ENCODE measurements around the gene FGFBP2.

FGFBP2 gene

GRCh38 chr4:15989424-15989823 lies 26.4 kb upstream of the FGFBP2 start:
- Histone ChIP-seq H3K27me3 (ENCODE audit: control insufficient read depth, low read length) (peaks cover 17% of the 10 kb centered on the region), H4K20me1 (ENCODE audit: control insufficient read depth, insufficient read depth, low read depth, low read length) (no peaks in the 10 kb centered on the region), H3K9me2 (replicated peaks; ENCODE audit: control insufficient read depth, low read length) (no peaks in the 10 kb centered on the region), H3K4me3 (ENCODE audit: low read length) (no peak overlapping the region), H3F3A (ENCODE audit: control insufficient read depth, insufficient read depth) (no peaks in the 10 kb centered on the region), H3K27ac (ENCODE audit: low read depth, low read length) (no peak overlapping the region), H3K4me2 (ENCODE audit: low read length) (no peak overlapping the region), H3K36me3 (ENCODE audit: control insufficient read depth, low read length) (no peaks in the 10 kb centered on the region), H3K79me2 (ENCODE audit: control insufficient read depth, low read length) (no peaks in the 10 kb centered on the region), H3K9me3 (ENCODE audit: control insufficient read depth, insufficient read depth, low read length) (no peaks in the 10 kb centered on the region), H3K4me1 (ENCODE audit: control insufficient read depth, low read length) (no peaks in the 10 kb centered on the region)
- no peak for TF ChIP-seq CTCF (IDR thresholded peaks at IDR 0.05; ENCODE audit: low read depth, low read length, poor library complexity, severe bottlenecking)
- TF ChIP-seq EZH2phosphoT487 (IDR thresholded peaks at IDR 0.05; ENCODE audit: borderline replicate concordance, low read length): no peak

GRCh38 chr4:15988222-15988621 lies 25.2 kb upstream of the FGFBP2 start:
- Histone ChIP-seq H3K27me3 (ENCODE audit: control insufficient read depth, low read length) (peaks cover 22% of the 10 kb centered on the region), H3K4me1 (ENCODE audit: control insufficient read depth, low read length) (no peaks in the 10 kb centered on the region), H3K36me3 (ENCODE audit: control insufficient read depth, low read length) (no peaks in the 10 kb centered on the region), H3K9me2 (replicated peaks; ENCODE audit: control insufficient read depth, low read length) (no peaks in the 10 kb centered on the region), H3K4me3 (ENCODE audit: low read length) (no peak overlapping the region), H3K79me2 (ENCODE audit: control insufficient read depth, low read length) (no peaks in the 10 kb centered on the region), H4K20me1 (ENCODE audit: control insufficient read depth, insufficient read depth, low read depth, low read length) (no peaks in the 10 kb centered on the region), H3K9me3 (ENCODE audit: control insufficient read depth, insufficient read depth, low read length) (no peaks in the 10 kb centered on the region), H3F3A (ENCODE audit: control insufficient read depth, insufficient read depth) (no peaks in the 10 kb centered on the region), H3K27ac (ENCODE audit: low read depth, low read length) (no peak overlapping the region), H3K4me2 (ENCODE audit: low read length) (no peak overlapping the region)
- TF ChIP-seq CTCF (IDR thresholded peaks at IDR 0.05; ENCODE audit: low read depth, low read length, poor library complexity, severe bottlenecking) (no peak), EZH2phosphoT487 (IDR thresholded peaks at IDR 0.05; ENCODE audit: borderline replicate concordance, low read length) (no peak)

GRCh38 chr4:15986907-15987306 lies 23.9 kb upstream of the FGFBP2 start:
- Histone ChIP-seq H3K27me3 (ENCODE audit: control insufficient read depth, low read length) (peaks cover 22% of the 10 kb centered on the region), H3K79me2 (ENCODE audit: control insufficient read depth, low read length) (no peaks in the 10 kb centered on the region), H4K20me1 (ENCODE audit: control insufficient read depth, insufficient read depth, low read depth, low read length) (no peaks in the 10 kb centered on the region), H3K9me2 (replicated peaks; ENCODE audit: control insufficient read depth, low read length) (no peaks in the 10 kb centered on the region), H3F3A (ENCODE audit: control insufficient read depth, insufficient read depth) (no peaks in the 10 kb centered on the region), H3K9me3 (ENCODE audit: control insufficient read depth, insufficient read depth, low read length) (no peaks in the 10 kb centered on the region), H3K4me1 (ENCODE audit: control insufficient read depth, low read length) (no peaks in the 10 kb centered on the region), H3K27ac (ENCODE audit: low read depth, low read length) (no peak overlapping the region), H3K4me2 (ENCODE audit: low read length) (no peak overlapping the region), H3K36me3 (ENCODE audit: control insufficient read depth, low read length) (no peaks in the 10 kb centered on the region), H3K4me3 (ENCODE audit: low read length) (no peak overlapping the region)
- TF ChIP-seq EZH2phosphoT487 (IDR thresholded peaks at IDR 0.05; ENCODE audit: borderline replicate concordance, low read length): no peak
- TF ChIP-seq CTCF (IDR thresholded peaks at IDR 0.05; ENCODE audit: low read depth, low read length, poor library complexity, severe bottlenecking): no peak

GRCh38 chr4:15983610-15984009 lies 20.6 kb upstream of the FGFBP2 start:
- H3K36me3 ChIP-seq (ENCODE audit: control insufficient read depth, low read length): no peaks in the 10 kb centered on the region
- TF ChIP-seq CTCF (IDR thresholded peaks at IDR 0.05; ENCODE audit: low read depth, low read length, poor library complexity, severe bottlenecking) (no peak), EZH2phosphoT487 (IDR thresholded peaks at IDR 0.05; ENCODE audit: borderline replicate concordance, low read length) (no peak)
- H3K4me2 ChIP-seq (ENCODE audit: low read length): no peak overlapping the region

More at GRCh38 chr4:15983610-15984009, 20.6 kb upstream of the FGFBP2 start:
- Histone ChIP-seq H3K9me2 (replicated peaks; ENCODE audit: control insufficient read depth, low read length) (no peaks in the 10 kb centered on the region), H3K79me2 (ENCODE audit: control insufficient read depth, low read length) (no peaks in the 10 kb centered on the region), H3F3A (ENCODE audit: control insufficient read depth, insufficient read depth) (no peaks in the 10 kb centered on the region), H3K27ac (ENCODE audit: low read depth, low read length) (no peak overlapping the region), H3K4me1 (ENCODE audit: control insufficient read depth, low read length) (no peaks in the 10 kb centered on the region), H3K9me3 (ENCODE audit: control insufficient read depth, insufficient read depth, low read length) (no peaks in the 10 kb centered on the region), H3K4me3 (ENCODE audit: low read length) (no peak overlapping the region), H3K27me3 (ENCODE audit: control insufficient read depth, low read length) (peaks cover 23% of the 10 kb centered on the region), H4K20me1 (ENCODE audit: control insufficient read depth, insufficient read depth, low read depth, low read length) (no peaks in the 10 kb centered on the region)

Data from DOHH2 (cell line).